Esophagus muscularis mucosa (tissue), 4 donors: ENCODE data around the gene SLC12A8. TPM values are rescaled to one million over a fixed set of nuclear protein-coding genes. Genes with fewer than 3 reads are reported as not detected.

Experiments
- DNase-seq: peaks from one replicate; pipeline ENCODE4 v3.0.0-alpha.2; 2017; ENCODE audit errors: extremely low spot score
- H3K27ac ChIP-seq, 4 donors: fragments of 200-600 bp; sonication (generic); replicated peaks in 1 of 4; 1 replicate in 3 of 4; 2 replicates in 1 of 4; pipeline ENCODE4 v1.5.1; 2016 to 2019; ENCODE audit warnings: mild to moderate bottlenecking in 1 of 4
- H3K27me3 ChIP-seq, 4 donors: fragments of 200-600 bp; sonication (generic); one replicate each; pipeline versions ENCODE4 v1.5.1 to v1.6.0; 2016 to 2019
- H3K36me3 ChIP-seq, 4 donors: fragments of 200-600 bp; sonication (generic); one replicate each; pipeline ENCODE4 v1.5.1; 2016 to 2019
- H3K4me1 ChIP-seq, 4 donors: fragments of 200-600 bp; sonication (generic); one replicate each; pipeline ENCODE4 v1.5.1; 2016 to 2019
- H3K4me3 ChIP-seq, 4 donors: fragments of 200-600 bp; sonication (generic); 1 replicate in 2 of 4; 2 replicates in 2 of 4; pipeline ENCODE4 v1.5.1; 2016 to 2019; ENCODE audit warnings: mild to moderate bottlenecking in 4 of 4, moderate library complexity in 1 of 4
- H3K9me3 ChIP-seq, 4 donors: fragments of 200-600 bp; sonication (generic); 1 replicate in 3 of 4; 2 replicates in 1 of 4; pipeline ENCODE4 v1.5.1; 2016 to 2019
- CTCF ChIP-seq, 3 experiments: fragments of 200-600 bp in 2 of 3; fragments of 450-650 bp in 1 of 3; sonication (generic) in 2 of 3; IDR thresholded peaks; one replicate each; pipeline ENCODE4 v1.5.1; 2017 to 2019; ENCODE audit warnings: antibody characterized with exemption in 3 of 3, mild to moderate bottlenecking in 2 of 3, moderate library complexity in 1 of 3
- EP300 ChIP-seq: sonication (generic); formaldehyde crosslinking; IDR thresholded peaks from one replicate; pipeline ENCODE4 v1.6.1; 2017; ENCODE audit warnings: antibody characterized with exemption
- POLR2A ChIP-seq: fragments of 450-650 bp; IDR thresholded peaks from one replicate; pipeline ENCODE4 v1.6.1; 2017; ENCODE audit warnings: antibody characterized with exemption, moderate library complexity, mild to moderate bottlenecking, low read depth
- POLR2AphosphoS5 ChIP-seq, 2 donors: sonication (generic); formaldehyde crosslinking; IDR thresholded peaks; one replicate each; pipeline ENCODE4 v1.6.1; 2017; ENCODE audit warnings: antibody characterized with exemption in 2 of 2
- WGBS: methylation state at CpG from one replicate; pipeline ENCODE4 v1.1.5; 2018; 5-methylcytosine and 5-hydroxymethylcytosine counted together
- intact Hi-C: fragments of 100-400 bp; cut with DNase I; formaldehyde crosslinking; loops from one replicate; pipeline ENCODE4 v1.15.1; 2023
- total RNA-seq, 4 donors: library from RNA; depleted of rRNA; stranded (reverse); fragments of >200 nt; gene quantifications; one replicate each; pipeline versions ENCODE4 v1.1.0 to v1.2.1, GENCODE V29; 2016

Gene SLC12A8
- total RNA-seq, 4 donors from 2014 or later = 0.46 to 2.9 (median 1.6) TPM; not detected in 1

- H3K27ac ChIP-seq = no peak overlapping the region
- no peak for TF ChIP-seq EP300
- TF ChIP-seq POLR2A = no peak
- TF ChIP-seq POLR2AphosphoS5 (IDR thresholded peaks at IDR 0.05) = no peak
- TF ChIP-seq CTCF (IDR thresholded peaks at IDR 0.05) = no peak
- no peaks in the 10 kb centered on the region for H3K4me1 ChIP-seq
- 77% methylated on average over 7 of the region's 7 CpGs for WGBS
- intact Hi-C loops = no loop called here
- no peaks in the 10 kb centered on the region for H3K9me3 ChIP-seq
- no peaks in the 10 kb centered on the region for H3K36me3 ChIP-seq
- H3K27me3 ChIP-seq = peaks cover 0 to 4% (median 0%) of the 10 kb centered on the region in 4 donors
- H3K4me3 ChIP-seq = no peak overlapping the region
- no peak for DNase-seq
Observed at GRCh38 chr3:125220727-125221429, 8.3 kb upstream of the SLC12A8 start.

GRCh38 chr3:125220183-125220582, 7.6 kb upstream of the SLC12A8 start:
- no peak for DNase-seq
- no peak overlapping the region for H3K27ac ChIP-seq
- TF ChIP-seq POLR2A (no peak), POLR2AphosphoS5 (IDR thresholded peaks at IDR 0.05) (no peak), CTCF (IDR thresholded peaks at IDR 0.05) (no peak), EP300 (no peak)
- intact Hi-C loops = no loop called here
- 88% methylated on average over 10 of the region's 10 CpGs for WGBS
- peaks cover 0 to 4% (median 0%) of the 10 kb centered on the region in 4 donors for H3K27me3 ChIP-seq
- H3K36me3 ChIP-seq = no peaks in the 10 kb centered on the region
- no peaks in the 10 kb centered on the region for H3K9me3 ChIP-seq
- no peaks in the 10 kb centered on the region for H3K4me1 ChIP-seq
- H3K4me3 ChIP-seq = no peak overlapping the region

GRCh38 chr3:125219261-125219701, 6.7 kb upstream of the SLC12A8 start:
- DNase-seq = no peak
- TF ChIP-seq CTCF (IDR thresholded peaks at IDR 0.05) = no peak
- Histone ChIP-seq H3K27ac (no peak overlapping the region), H3K27me3 (peaks cover 0 to 4% (median 0%) of the 10 kb centered on the region in 4 donors), H3K4me1 (no peaks in the 10 kb centered on the region), H3K36me3 (no peaks in the 10 kb centered on the region), H3K4me3 (no peak overlapping the region), H3K9me3 (no peaks in the 10 kb centered on the region)
- intact Hi-C loops = no loop called here
- WGBS = 78% methylated on average over 8 of the region's 8 CpGs

GRCh38 chr3:125214738-125215137, 2.2 kb upstream of the SLC12A8 start:
- H3K27ac ChIP-seq = no peak overlapping the region
- H3K4me1 ChIP-seq = peaks cover 12 to 19% (median 16%) of the 10 kb centered on the region in 4 donors
- no peak for TF ChIP-seq EP300
- no peak for TF ChIP-seq POLR2AphosphoS5 (IDR thresholded peaks at IDR 0.05)
- intact Hi-C loops = no loop called here
- WGBS = 66% methylated on average over 3 of the region's 3 CpGs
- no peaks in the 10 kb centered on the region for H3K36me3 ChIP-seq
- no peak for DNase-seq
- H3K9me3 ChIP-seq = no peaks in the 10 kb centered on the region
- H3K4me3 ChIP-seq = no peak overlapping the region
- H3K27me3 ChIP-seq = peaks cover 0 to 31% (median 20%) of the 10 kb centered on the region in 4 donors

- Histone ChIP-seq H3K27ac (no peak overlapping the region), H3K4me1 (peaks cover 12 to 19% (median 16%) of the 10 kb centered on the region in 4 donors), H3K27me3 (peaks cover 0 to 31% (median 20%) of the 10 kb centered on the region in 4 donors), H3K4me3 (no peak overlapping the region), H3K9me3 (no peaks in the 10 kb centered on the region), H3K36me3 (no peaks in the 10 kb centered on the region)
- TF ChIP-seq POLR2AphosphoS5 (IDR thresholded peaks at IDR 0.05) = no peak
- no peak for TF ChIP-seq POLR2A
- TF ChIP-seq CTCF (IDR thresholded peaks at IDR 0.05) = no peak
- 87% methylated on average over 7 of the region's 7 CpGs for WGBS
- no peak for DNase-seq
- intact Hi-C loops = no loop called here
Observed at GRCh38 chr3:125213946-125214542, 1.5 kb upstream of the SLC12A8 start.
